ENCODE measurements around the gene PGR. TPM values are rescaled to one million over a fixed set of nuclear protein-coding genes. Genes with fewer than 3 reads are reported as not detected.

The PGR gene
- total RNA-seq, 1 experiment from 2014 or later = not detected

- no peaks in the 10 kb centered on the region for H3K4me1 ChIP-seq (ENCODE audit: insufficient read depth, low read length)
- no peaks in the 10 kb centered on the region for H3K36me3 ChIP-seq (ENCODE audit: low read depth, low read length)
- no peak overlapping the region for H3K4me2 ChIP-seq (ENCODE audit: low read length)
- no peak overlapping the region for H3K4me3 ChIP-seq (ENCODE audit: low read length)
- peaks cover 40% of the 10 kb centered on the region for H3K27me3 ChIP-seq (ENCODE audit: low read length)
- ATAC-seq = no peak
- no peak overlapping the region for H3K27ac ChIP-seq (ENCODE audit: low read length)
- H4K20me1 ChIP-seq (ENCODE audit: low read length) = no peaks in the 10 kb centered on the region
- CTCF ChIA-PET = no interaction called here
- no TSS peak for BruUV-seq (replicated peaks)
- POLR2A ChIA-PET (ENCODE audit: unreplicated experiment) = no interaction called here
- H3K9me2 ChIP-seq (replicated peaks; ENCODE audit: low read length) = no peaks in the 10 kb centered on the region
- H3K79me2 ChIP-seq (ENCODE audit: low read length) = no peaks in the 10 kb centered on the region
- intact Hi-C loops (cut with micrococcal nuclease) = no loop called here
- no peaks in the 10 kb centered on the region for H3F3A ChIP-seq (ENCODE audit: low read length, unreplicated experiment)
- no peaks in the 10 kb centered on the region for H3K9me3 ChIP-seq (ENCODE audit: low read length)
- no peak overlapping the region for H3K9ac ChIP-seq (ENCODE audit: low read length)
- no peak for DNase-seq
- no peak overlapping the region for H2AFZ ChIP-seq (ENCODE audit: low read length)
- TF ChIP-seq EZH2 (IDR thresholded peaks at IDR 0.05; ENCODE audit: low read length, unreplicated experiment) (no peak), CTCF (conservative IDR thresholded peaks at IDR 0.05; ENCODE audit: low read depth, low read length) (no peak), EZH2phosphoT487 (IDR thresholded peaks at IDR 0.05; ENCODE audit: borderline replicate concordance, low read length) (no peak)
Observed at GRCh38 chr11:101063706-101064105, 65.9 kb downstream of the PGR start.

GRCh38 chr11:101061606-101062005, 68.0 kb downstream of the PGR start:
- ATAC-seq (no peak), DNase-seq (no peak)
- H3K9ac ChIP-seq (ENCODE audit: low read length) = no peak overlapping the region
- H3K79me2 ChIP-seq (ENCODE audit: low read length) = no peaks in the 10 kb centered on the region
- no peaks in the 10 kb centered on the region for H4K20me1 ChIP-seq (ENCODE audit: low read length)
- no peaks in the 10 kb centered on the region for H3K36me3 ChIP-seq (ENCODE audit: low read depth, low read length)
- H3K27me3 ChIP-seq (ENCODE audit: low read length) = peaks cover 60% of the 10 kb centered on the region
- H3K4me1 ChIP-seq (ENCODE audit: insufficient read depth, low read length) = no peaks in the 10 kb centered on the region
- BruUV-seq (replicated peaks) = no TSS peak
- intact Hi-C loops (cut with micrococcal nuclease) = no loop called here
- H3K4me2 ChIP-seq (ENCODE audit: low read length) = no peak overlapping the region
- H3K9me3 ChIP-seq (ENCODE audit: low read length) = no peaks in the 10 kb centered on the region
- no peaks in the 10 kb centered on the region for H3F3A ChIP-seq (ENCODE audit: low read length, unreplicated experiment)
- H3K4me3 ChIP-seq (ENCODE audit: low read length) = no peak overlapping the region
- POLR2A ChIA-PET (ENCODE audit: unreplicated experiment) = no interaction called here
- TF ChIP-seq EZH2 (IDR thresholded peaks at IDR 0.05; ENCODE audit: low read length, unreplicated experiment) (no peak), CTCF (conservative IDR thresholded peaks at IDR 0.05; ENCODE audit: low read depth, low read length) (no peak)
- H3K9me2 ChIP-seq (replicated peaks; ENCODE audit: low read length) = no peaks in the 10 kb centered on the region
- H2AFZ ChIP-seq (ENCODE audit: low read length) = no peak overlapping the region
- no peak overlapping the region for H3K27ac ChIP-seq (ENCODE audit: low read length)
- CTCF ChIA-PET = no interaction called here

DNA sequence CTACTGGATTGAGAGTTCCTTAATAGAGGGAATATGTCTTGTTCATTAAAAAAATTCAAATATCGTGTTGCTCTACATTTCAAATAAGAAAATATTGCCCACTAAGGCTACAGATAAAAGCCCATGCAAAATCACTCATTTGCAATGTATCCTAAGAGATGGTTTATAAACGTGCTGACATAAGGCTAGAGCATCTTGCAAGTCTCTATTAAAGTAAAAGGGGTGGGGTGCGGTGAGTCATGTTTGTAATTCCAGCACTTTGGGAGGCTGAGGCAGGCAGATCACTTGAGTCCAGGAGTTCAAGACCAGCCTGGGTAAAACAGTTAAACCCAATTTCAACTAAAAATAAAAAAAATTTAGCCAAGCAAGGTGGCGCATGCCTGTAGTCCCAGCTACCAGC, 70.3 kb downstream of the PGR start:
- ChIA-PET POLR2A (ENCODE audit: unreplicated experiment) (no interaction called here), CTCF (no interaction called here)
- no peak overlapping the region for H3K4me3 ChIP-seq (ENCODE audit: low read length)
- H3K27ac ChIP-seq (ENCODE audit: low read length) = no peak overlapping the region
- no peak overlapping the region for H2AFZ ChIP-seq (ENCODE audit: low read length)
- H3K79me2 ChIP-seq (ENCODE audit: low read length) = no peaks in the 10 kb centered on the region
- H3K9me2 ChIP-seq (replicated peaks; ENCODE audit: low read length) = no peaks in the 10 kb centered on the region
- TF ChIP-seq EZH2phosphoT487 (IDR thresholded peaks at IDR 0.05; ENCODE audit: borderline replicate concordance, low read length) (no peak), CTCF (conservative IDR thresholded peaks at IDR 0.05; ENCODE audit: low read depth, low read length) (no peak), EZH2 (IDR thresholded peaks at IDR 0.05; ENCODE audit: low read length, unreplicated experiment) (no peak)
- H3F3A ChIP-seq (ENCODE audit: low read length, unreplicated experiment) = no peaks in the 10 kb centered on the region
- H3K4me2 ChIP-seq (ENCODE audit: low read length) = no peak overlapping the region
- no TSS peak for BruUV-seq (replicated peaks)
- no peaks in the 10 kb centered on the region for H3K36me3 ChIP-seq (ENCODE audit: low read depth, low read length)
- no peaks in the 10 kb centered on the region for H3K4me1 ChIP-seq (ENCODE audit: insufficient read depth, low read length)
- DNase-seq (no peak), ATAC-seq (no peak)
- H3K9me3 ChIP-seq (ENCODE audit: low read length) = no peaks in the 10 kb centered on the region
- no peak overlapping the region for H3K9ac ChIP-seq (ENCODE audit: low read length)
- intact Hi-C loops (cut with micrococcal nuclease) = no loop called here
- H4K20me1 ChIP-seq (ENCODE audit: low read length) = no peaks in the 10 kb centered on the region
- H3K27me3 ChIP-seq (ENCODE audit: low read length) = peaks cover 52% of the 10 kb centered on the region
